CD14-positive monocyte (primary cell): Measurements from ENCODE around the gene MACROH2A2. TPM values are rescaled to one million over a fixed set of nuclear protein-coding genes. Genes with fewer than 3 reads are reported as not detected.

Source experiments
- DNase-seq, 3 donors: peaks; one replicate each; pipeline ENCODE4 v3.0.0-alpha.2; 2011 to 2022
- H2AFZ ChIP-seq: 2 replicates; pipeline ENCODE4 v1.6.0; 2012; ENCODE audit warnings: mild to moderate bottlenecking, low read depth, low read length, inconsistent platforms; ENCODE audit not compliant: insufficient read depth, poor library complexity, severe bottlenecking
- H3K27ac ChIP-seq, 2 donors: 1 replicate in 1 of 2; 2 replicates in 1 of 2; pipeline ENCODE4 v1.5.1; 2012 to 2013; ENCODE audit warnings: low read length in 2 of 2, control low read depth in 1 of 2, inconsistent platforms in 1 of 2, low read depth in 1 of 2, mild to moderate bottlenecking in 1 of 2
- H3K27me3 ChIP-seq, 2 donors: one replicate each; pipeline versions ENCODE4 v1.6.0 to v1.6.1; 2011 to 2013; ENCODE audit warnings: low read length in 2 of 2; ENCODE audit not compliant: control insufficient read depth in 2 of 2, insufficient read depth in 2 of 2
- H3K36me3 ChIP-seq, 2 donors: replicated peaks in 1 of 2; 1 replicate in 1 of 2; 2 replicates in 1 of 2; pipeline versions ENCODE4 v1.5.1 to v1.6.1; 2012 to 2013; ENCODE audit warnings: low read length in 2 of 2, control low read depth in 1 of 2, inconsistent platforms in 1 of 2, mild to moderate bottlenecking in 1 of 2; ENCODE audit not compliant: insufficient read depth in 2 of 2, control insufficient read depth in 1 of 2
- H3K4me1 ChIP-seq, 2 donors: 1 replicate in 1 of 2; 2 replicates in 1 of 2; pipeline versions ENCODE4 v1.5.1 to v1.6.1; 2012 to 2013; ENCODE audit warnings: low read length in 2 of 2, control low read depth in 1 of 2, inconsistent platforms in 1 of 2, mild to moderate bottlenecking in 1 of 2, moderate library complexity in 1 of 2; ENCODE audit not compliant: insufficient read depth in 2 of 2, control insufficient read depth in 1 of 2
- H3K4me2 ChIP-seq: replicated peaks from 2 replicates; pipeline ENCODE3; 2012; ENCODE audit warnings: low read length, moderate library complexity, mild to moderate bottlenecking; ENCODE audit not compliant: poor library complexity, severe bottlenecking; ENCODE audit errors: extremely low read depth
- H3K4me3 ChIP-seq, 3 experiments: fragments of 200-600 bp in 1 of 3; sonication (generic) in 1 of 3; replicated peaks in 1 of 3; 1 replicate in 2 of 3; 2 replicates in 1 of 3; pipeline ENCODE4 v1.5.1; 2011 to 2013; ENCODE audit warnings: low read length in 3 of 3, mild to moderate bottlenecking in 3 of 3, control low read depth in 2 of 3, low read depth in 2 of 3, inconsistent platforms in 1 of 3, moderate library complexity in 1 of 3
- H3K79me2 ChIP-seq: 2 replicates; pipeline ENCODE4 v1.6.0; 2012; ENCODE audit warnings: mild to moderate bottlenecking, control low read depth, inconsistent platforms, low read length, moderate library complexity; ENCODE audit not compliant: insufficient read depth
- H3K9ac ChIP-seq: 2 replicates; pipeline ENCODE4 v1.6.0; 2017; ENCODE audit warnings: low read length, mild to moderate bottlenecking; ENCODE audit not compliant: insufficient read depth, poor library complexity, severe bottlenecking
- H3K9me3 ChIP-seq, 2 donors: replicated peaks in 1 of 2; 1 replicate in 1 of 2; 2 replicates in 1 of 2; pipeline versions ENCODE4 v1.5.1 to v1.6.1; 2012 to 2013; ENCODE audit warnings: low read length in 2 of 2, control low read depth in 1 of 2; ENCODE audit not compliant: control insufficient read depth in 1 of 2, insufficient read depth in 1 of 2
- H4K20me1 ChIP-seq: 2 replicates; pipeline ENCODE4 v1.6.0; 2012; ENCODE audit warnings: mild to moderate bottlenecking, low read length, control low read depth, moderate library complexity; ENCODE audit not compliant: insufficient read depth
- H3K27ac Mint-ChIP-seq, 7 donors: one replicate each; pipeline ENCODE4 v1.8.0; 2020; ENCODE audit warnings: mild to moderate bottlenecking in 7 of 7, mixed read lengths in 7 of 7, moderate library complexity in 6 of 7, inconsistent platforms in 2 of 7
- H3K27me3 Mint-ChIP-seq, 3 donors: one replicate each; pipeline ENCODE4 v1.8.0; 2021 to 2022; ENCODE audit warnings: low read depth in 3 of 3, mild to moderate bottlenecking in 3 of 3, mixed read lengths in 3 of 3, moderate library complexity in 3 of 3, inconsistent platforms in 1 of 3
- H3K36me3 Mint-ChIP-seq, 2 donors: one replicate each; pipeline ENCODE4 v1.8.0; 2020; ENCODE audit warnings: mixed read lengths in 2 of 2, inconsistent platforms in 1 of 2, mild to moderate bottlenecking in 1 of 2
- H3K4me1 Mint-ChIP-seq: one replicate; pipeline ENCODE4 v1.8.0; 2020; ENCODE audit warnings: mild to moderate bottlenecking, mixed read lengths
- H3K4me3 Mint-ChIP-seq, 2 donors: one replicate each; pipeline ENCODE4 v1.8.0; 2020; ENCODE audit warnings: mild to moderate bottlenecking in 2 of 2, mixed read lengths in 2 of 2, moderate library complexity in 1 of 2
- H3K9me3 Mint-ChIP-seq, 7 donors: one replicate each; pipeline ENCODE4 v1.8.0; 2020 to 2022; ENCODE audit warnings: mixed read lengths in 7 of 7, mild to moderate bottlenecking in 6 of 7, moderate library complexity in 6 of 7, inconsistent platforms in 2 of 7
- CTCF ChIP-seq: fragments of 200-600 bp; IDR thresholded peaks from one replicate; pipeline ENCODE4 v1.8.0; 2022; ENCODE audit warnings: antibody characterized with exemption, mild to moderate bottlenecking
- WGBS: methylation state at CpG from one replicate; pipeline ENCODE4 v1.1.5; 2013; ENCODE audit warnings: missing lambda C conversion rate; ENCODE audit not compliant: insufficient coverage; 5-methylcytosine and 5-hydroxymethylcytosine counted together
- intact Hi-C, 2 donors: fragments of 100-400 bp; cut with micrococcal nuclease; formaldehyde crosslinking; loops; one replicate each; pipeline versions ENCODE4 v1.15.0 to v1.15.1; 2023
- polyA plus RNA-seq, 3 donors: library from polyadenylated mRNA; depleted of rRNA in 1 of 3; unstranded in 2 of 3; stranded (reverse) in 1 of 3; fragments of 300-500 nt in 2 of 3; fragments of >200 nt in 1 of 3; fragmentation: Illumina TruSeq in 2 of 3; gene quantifications; 1 replicate in 2 of 3; 2 replicates in 1 of 3; pipeline ENCODE4 v1.2.3, GENCODE V29; 2012 to 2021

MACROH2A2 gene
- polyA plus RNA-seq, 3 donors, result 1.0 to 1.9 (median 1.7) TPM

DNA sequence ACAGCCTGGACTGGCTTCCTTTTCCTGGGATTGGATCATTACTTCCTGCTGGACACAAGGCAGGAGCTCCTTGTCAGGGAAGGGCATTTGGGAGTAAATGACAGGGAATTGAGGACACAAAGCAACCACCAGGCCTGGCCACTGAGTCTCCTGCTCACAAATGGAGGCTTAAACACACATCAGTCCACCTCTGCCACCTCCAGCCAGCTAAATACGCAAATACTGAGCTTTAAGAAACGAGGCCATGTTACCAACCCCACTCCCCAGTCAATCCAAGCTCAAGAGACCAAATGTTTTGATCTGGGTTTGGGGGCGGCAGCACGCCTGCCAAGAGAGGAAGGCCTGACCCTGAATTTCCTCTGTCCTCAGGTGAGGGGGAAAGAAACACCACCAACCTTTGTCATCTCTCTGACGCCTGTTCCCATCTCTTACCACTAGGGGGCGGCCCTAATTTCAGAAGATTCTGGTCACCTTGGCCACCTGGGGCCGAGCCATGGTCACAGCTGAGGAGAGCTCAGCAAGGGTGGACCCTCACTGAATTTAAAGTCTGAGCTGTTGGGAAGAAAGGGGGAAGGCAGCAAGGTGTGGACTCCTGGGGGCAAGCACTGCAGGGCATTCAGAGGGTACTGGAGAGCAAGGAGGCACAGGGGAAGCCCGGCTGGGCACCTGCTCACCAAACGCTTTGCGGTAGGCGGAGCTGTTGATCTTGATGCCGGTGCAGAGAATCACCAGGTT is 63.5 kb downstream of the MACROH2A2 start:
- Histone ChIP-seq H3K4me1 (peaks cover 0 to 6% of the 10 kb centered on the region in 2 donors), H2AFZ (no peak overlapping the region), H4K20me1 (no peaks in the 10 kb centered on the region), H3K4me3 (no peak overlapping the region), H3K9me3 (no peaks in the 10 kb centered on the region), H3K4me2 (no peak overlapping the region), H3K36me3 (no peaks in the 10 kb centered on the region), H3K27me3 (no peaks in the 10 kb centered on the region), H3K79me2 (no peaks in the 10 kb centered on the region), H3K9ac (no peak overlapping the region), H3K27ac (no peak overlapping the region)
- no peak overlapping the region for H3K4me3 Mint-ChIP-seq
- H3K4me1 Mint-ChIP-seq, result peaks cover 14% of the 10 kb centered on the region
- WGBS, result 53% methylated on average over 7 of the region's 12 CpGs
- H3K27ac Mint-ChIP-seq, result peak overlapping the region in 1 of 7 donors; percentile 68
- peaks cover 0 to 8% (median 1%) of the 10 kb centered on the region in 3 donors for H3K27me3 Mint-ChIP-seq
- intact Hi-C loops, result no loop called here
- peaks cover 0 to 2% (median 0%) of the 10 kb centered on the region in 7 donors for H3K9me3 Mint-ChIP-seq
- DNase-seq, result peak; percentile 26 to 44 (median 35)
- H3K36me3 Mint-ChIP-seq, result peaks cover 16 to 25% of the 10 kb centered on the region in 2 donors
- TF ChIP-seq CTCF, result peak; percentile 96

DNA sequence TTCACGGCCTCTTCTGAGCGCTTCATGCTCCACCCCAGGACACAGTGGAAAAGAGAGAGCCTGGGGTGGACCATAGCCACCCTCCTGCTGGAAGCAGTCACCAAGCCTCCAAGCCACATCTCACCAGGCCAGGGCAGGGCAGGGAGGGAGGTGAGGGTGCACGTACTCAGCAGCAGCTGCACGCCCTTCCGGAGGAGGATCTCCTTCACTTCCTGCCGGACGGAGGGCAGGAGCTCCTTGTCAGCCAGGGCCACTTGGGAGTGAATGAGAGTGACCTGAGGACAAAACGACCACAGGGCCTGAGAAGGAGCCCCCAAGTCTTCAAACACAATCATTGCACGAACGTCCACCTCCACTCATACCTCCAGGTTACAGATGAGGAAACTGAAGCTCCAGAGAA is 65.0 kb downstream of the MACROH2A2 start:
- H4K20me1 ChIP-seq, result no peaks in the 10 kb centered on the region
- Mint-ChIP-seq H3K9me3 (peaks cover 0 to 2% (median 0%) of the 10 kb centered on the region in 7 donors), H3K4me1 (peaks cover 8% of the 10 kb centered on the region), H3K36me3 (peaks cover 13 to 20% of the 10 kb centered on the region in 2 donors), H3K27me3 (peaks cover 0 to 8% (median 1%) of the 10 kb centered on the region in 3 donors), H3K27ac (no peak overlapping the region), H3K4me3 (no peak overlapping the region)
- no CpG with 5 or more reads among the region's 10 CpGs for WGBS
- peaks cover 0 to 2% of the 10 kb centered on the region in 2 donors for H3K4me1 ChIP-seq
- H3K4me3 ChIP-seq, result no peak overlapping the region
- no peak for TF ChIP-seq CTCF
- H3K27ac ChIP-seq, result no peak overlapping the region
- H2AFZ ChIP-seq, result no peak overlapping the region
- no peaks in the 10 kb centered on the region for H3K27me3 ChIP-seq
- peak overlapping the region; percentile 21 for H3K9ac ChIP-seq
- H3K36me3 ChIP-seq, result no peaks in the 10 kb centered on the region
- intact Hi-C loops, result no loop called here
- H3K79me2 ChIP-seq, result no peaks in the 10 kb centered on the region
- H3K4me2 ChIP-seq, result no peak overlapping the region
- no peaks in the 10 kb centered on the region for H3K9me3 ChIP-seq
- no peak for DNase-seq
